Endothelial cell of umbilical vein (primary cell): Measurements from ENCODE around the gene LAMA5. TPM values are rescaled to one million over a fixed set of nuclear protein-coding genes. Genes with fewer than 3 reads are reported as not detected.
A peak's percentile ranks its signal among the peaks of the same experiment; 100 is the strongest.

Source experiments
- BruUV-seq: library from RNA; stranded (reverse); fragments of 400-500 nt; replicated peaks from 2 replicates; lab custom pipeline; 2021; lab: Mats Ljungman, UMichigan
- CTCF ChIA-PET: fragments of 300-600, 350-600 bp; sonication (Branson Sonifier 250); formaldehyde crosslinking; loops from one replicate; lab custom pipeline; 2021; ENCODE audit warnings: antibody characterized with exemption, inconsistent platforms; lab: Charles Lee
- POLR2A ChIA-PET: fragments of 300-600, 350-600 bp; sonication (Branson Sonifier 250); formaldehyde crosslinking; loops from one replicate; lab custom pipeline; 2021; ENCODE audit warnings: antibody characterized with exemption, inconsistent platforms; lab: Charles Lee
- DNase-seq: peaks from one replicate; pipeline ENCODE4 v3.0.0-alpha.2; 2011; ENCODE audit warnings: low read depth, low spot score
- FAIRE-seq: peaks from 2 replicates; lab custom pipeline; 2011; peaks lifted over from hg19 to GRCh38; lab: Jason Lieb, UNC
- H2AFZ ChIP-seq: 2 replicates; pipeline ENCODE4 v1.6.0; 2012; ENCODE audit warnings: low read depth, low read length, control low read depth, inconsistent platforms
- H3K27ac ChIP-seq: 2 replicates; pipeline ENCODE4 v1.5.1; 2011; ENCODE audit warnings: low read depth, mild to moderate bottlenecking, control low read depth, low read length, moderate library complexity; ENCODE audit not compliant: insufficient read depth
- H3K27me3 ChIP-seq, 2 experiments: 2 replicates each; pipeline versions ENCODE4 v1.6.0 to v1.6.1; 2011; ENCODE audit warnings: low read length in 2 of 2, mixed read lengths in 1 of 2; ENCODE audit not compliant: control insufficient read depth in 2 of 2, insufficient read depth in 2 of 2
- H3K36me3 ChIP-seq, 2 experiments: 2 replicates in 1 of 2; 3 replicates in 1 of 2; pipeline ENCODE4 v1.5.1; 2011; ENCODE audit warnings: low read length in 2 of 2, mild to moderate bottlenecking in 1 of 2, moderate library complexity in 1 of 2; ENCODE audit not compliant: control insufficient read depth in 2 of 2, insufficient read depth in 2 of 2; ENCODE audit errors: extremely low read depth in 1 of 2
- H3K4me1 ChIP-seq: 3 replicates; pipeline ENCODE4 v1.5.1; 2011; ENCODE audit warnings: mild to moderate bottlenecking, low read length; ENCODE audit not compliant: control insufficient read depth, insufficient read depth; ENCODE audit errors: extremely low read depth
- H3K4me2 ChIP-seq: 2 replicates; pipeline ENCODE4 v1.6.1; 2011; ENCODE audit warnings: low read length, control low read depth, mixed read lengths; ENCODE audit not compliant: insufficient read depth
- H3K4me3 ChIP-seq, 3 experiments: fragments of 200-600 bp in 1 of 3; sonication (generic), shearing (Covaris generic) in 1 of 3; replicated peaks in 1 of 3; 2 replicates each; pipeline ENCODE4 v1.5.1; 2011 to 2016; ENCODE audit warnings: control low read depth in 3 of 3, low read length in 3 of 3, mild to moderate bottlenecking in 2 of 3, inconsistent platforms in 1 of 3, low read depth in 1 of 3, moderate library complexity in 1 of 3; ENCODE audit not compliant: insufficient read depth in 1 of 3
- H3K79me2 ChIP-seq: 2 replicates; pipeline ENCODE4 v1.6.0; 2012; ENCODE audit warnings: low read length, inconsistent platforms; ENCODE audit not compliant: control insufficient read depth, insufficient read depth
- H3K9ac ChIP-seq: replicated peaks from 2 replicates; pipeline ENCODE3; 2011; ENCODE audit warnings: low read length, control low read depth; ENCODE audit not compliant: insufficient read depth; ENCODE audit errors: extremely low read depth
- H3K9me1 ChIP-seq: replicated peaks from 3 replicates; pipeline ENCODE4 v1.6.0; 2011; ENCODE audit warnings: mild to moderate bottlenecking, low read length; ENCODE audit not compliant: control insufficient read depth, insufficient read depth; ENCODE audit errors: extremely low read depth
- H3K9me3 ChIP-seq: replicated peaks from 2 replicates; pipeline ENCODE4 v1.5.1; 2012; ENCODE audit warnings: low read length, inconsistent platforms; ENCODE audit not compliant: control insufficient read depth, insufficient read depth
- H4K20me1 ChIP-seq: replicated peaks from 2 replicates; pipeline ENCODE3; 2011; ENCODE audit warnings: mild to moderate bottlenecking, low read length; ENCODE audit not compliant: control insufficient read depth, insufficient read depth; ENCODE audit errors: extremely low read depth
- EZH2 ChIP-seq: IDR thresholded peaks from 2 replicates; pipeline ENCODE4 v1.6.1; 2012; ENCODE audit warnings: borderline replicate concordance, low read depth, mild to moderate bottlenecking, moderate library complexity, low read length, inconsistent platforms; ENCODE audit not compliant: severe bottlenecking
- FOS ChIP-seq: IDR thresholded peaks from 2 replicates; pipeline ENCODE4 v1.6.1; 2011; ENCODE audit warnings: mild to moderate bottlenecking, low read length, moderate library complexity, borderline replicate concordance; ENCODE audit not compliant: insufficient read depth
- POLR2A ChIP-seq: IDR thresholded peaks from 2 replicates; pipeline ENCODE4 v1.6.1; 2012; ENCODE audit warnings: low read depth, mild to moderate bottlenecking, control low read depth, low read length
- dilution Hi-C: fragments of 300-500 bp; cut with MboI; formaldehyde crosslinking; loops from one replicate; pipeline ENCODE4 v1.15.0; 2019; ENCODE audit warnings: low sequenced_read_pairs; ENCODE audit not compliant: extremely low pct_ligation_motif_present
- intact Hi-C: fragments of 100-400 bp; cut with micrococcal nuclease; formaldehyde crosslinking; loops from one replicate; pipeline ENCODE4 v1.10.0; 2022
- polyA plus RNA-seq, 4 experiments: library from polyadenylated mRNA; depleted of rRNA in 3 of 4; stranded (reverse) in 3 of 4; unstranded in 1 of 4; fragments of >200 nt; gene quantifications; 2 replicates each; pipeline versions ENCODE4 v1.2.1 to v1.2.3, GENCODE V29; 2011 to 2012; ENCODE audit warnings: missing spikeins in 1 of 4
- total RNA-seq: library from RNA; stranded (reverse); gene quantifications from 2 replicates; pipeline ENCODE4 v1.2.3, GENCODE V29; 2021
- TF ChIP-seq, protein P1 (sequence below), 2 donors: IDR thresholded peaks; 1 replicate in 1 of 2; 2 replicates in 1 of 2; pipeline ENCODE4 v1.5.1; 2011; ENCODE audit warnings: low read length in 2 of 2, mild to moderate bottlenecking in 2 of 2, moderate library complexity in 2 of 2, control low read depth in 1 of 2, inconsistent platforms in 1 of 2, low read depth in 1 of 2; ENCODE audit not compliant: insufficient read depth in 1 of 2; ENCODE audit errors: extremely low read depth in 1 of 2

Gene LAMA5
- total and polyA plus RNA-seq, 2 donors (not counting 3 experiments of a cell fraction or from before 2014, with no cell fraction given): 24.0 to 145 TPM

- Histone ChIP-seq H2AFZ (no peak overlapping the region), H4K20me1 (no peaks in the 10 kb centered on the region), H3K27me3 (no peaks in the 10 kb centered on the region), H3K9ac (peak overlapping the region; percentile 77), H3K79me2 (peaks cover 41% of the 10 kb centered on the region), H3K36me3 (peaks cover 19 to 34% of the 10 kb centered on the region in 2 experiments), H3K27ac (peak overlapping the region; percentile 61), H3K4me1 (peaks cover 21% of the 10 kb centered on the region), H3K4me2 (peak overlapping the region; percentile 78), H3K9me3 (no peaks in the 10 kb centered on the region), H3K9me1 (no peaks in the 10 kb centered on the region), H3K4me3 (peak overlapping the region; percentile 5 to 95 (median 50))
- DNase-seq: peak; percentile 36
- ChIA-PET CTCF (interaction anchor here (2.0 to 8.1 kb wide), 3 partner anchors 61 to 79 kb away, joined by 14 to 113 read pairs (median 33); no protein-coding TSS in a partner anchor), POLR2A (no interaction called here)
- TF ChIP-seq, protein P1, sequence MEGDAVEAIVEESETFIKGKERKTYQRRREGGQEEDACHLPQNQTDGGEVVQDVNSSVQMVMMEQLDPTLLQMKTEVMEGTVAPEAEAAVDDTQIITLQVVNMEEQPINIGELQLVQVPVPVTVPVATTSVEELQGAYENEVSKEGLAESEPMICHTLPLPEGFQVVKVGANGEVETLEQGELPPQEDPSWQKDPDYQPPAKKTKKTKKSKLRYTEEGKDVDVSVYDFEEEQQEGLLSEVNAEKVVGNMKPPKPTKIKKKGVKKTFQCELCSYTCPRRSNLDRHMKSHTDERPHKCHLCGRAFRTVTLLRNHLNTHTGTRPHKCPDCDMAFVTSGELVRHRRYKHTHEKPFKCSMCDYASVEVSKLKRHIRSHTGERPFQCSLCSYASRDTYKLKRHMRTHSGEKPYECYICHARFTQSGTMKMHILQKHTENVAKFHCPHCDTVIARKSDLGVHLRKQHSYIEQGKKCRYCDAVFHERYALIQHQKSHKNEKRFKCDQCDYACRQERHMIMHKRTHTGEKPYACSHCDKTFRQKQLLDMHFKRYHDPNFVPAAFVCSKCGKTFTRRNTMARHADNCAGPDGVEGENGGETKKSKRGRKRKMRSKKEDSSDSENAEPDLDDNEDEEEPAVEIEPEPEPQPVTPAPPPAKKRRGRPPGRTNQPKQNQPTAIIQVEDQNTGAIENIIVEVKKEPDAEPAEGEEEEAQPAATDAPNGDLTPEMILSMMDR (IDR thresholded peaks at IDR 0.05; ENCODE audit: extremely low read depth in 1 of 2, insufficient read depth in 1 of 2, low read depth in 1 of 2, low read length in 2 of 2): no peak
- peak; percentile 77 for TF ChIP-seq POLR2A
- dilution Hi-C loops (no loop called here), intact Hi-C loops (loop anchor here (2.0 to 10.0 kb wide), 3 partner anchors 293 to 491 kb away; partner anchors contain the start of gene MRGBP)
- FAIRE-seq: no peak
- BruUV-seq: TSS peak; percentile 16
These were observed 63.5 kb downstream of the LAMA5 start for GRCh38 chr20:62303340-62304226.

- FAIRE-seq: no peak
- H3K4me1 ChIP-seq: peaks cover 21% of the 10 kb centered on the region
- intact Hi-C loops (loop anchor here (2.0 to 10.0 kb wide), 3 partner anchors 292 to 492 kb away; partner anchors contain the start of gene MRGBP), dilution Hi-C loops (no loop called here)
- no peaks in the 10 kb centered on the region for H3K27me3 ChIP-seq
- H3K9ac ChIP-seq: peak overlapping the region; percentile 77
- no peak for DNase-seq
- no peak for TF ChIP-seq EZH2
- no peak for TF ChIP-seq FOS
- ChIA-PET CTCF (interaction anchor here (1.3 to 8.1 kb wide), 4 partner anchors 61 to 80 kb away, joined by 11 to 113 read pairs (median 24); partner anchors contain the start of gene LAMA5), POLR2A (no interaction called here)
- H3K9me3 ChIP-seq: no peaks in the 10 kb centered on the region
- H3K27ac ChIP-seq: peak overlapping the region; percentile 61
- no peak overlapping the region for H2AFZ ChIP-seq
- H3K36me3 ChIP-seq: peaks cover 18 to 29% of the 10 kb centered on the region in 2 experiments
- H3K4me3 ChIP-seq: peak overlapping the region; percentile 5 to 95 (median 50)
- no peak overlapping the region for H3K4me2 ChIP-seq
- no peaks in the 10 kb centered on the region for H4K20me1 ChIP-seq
- H3K79me2 ChIP-seq: peaks cover 41% of the 10 kb centered on the region
- no TSS peak for BruUV-seq
- no peaks in the 10 kb centered on the region for H3K9me1 ChIP-seq
These were observed 64.1 kb downstream of the LAMA5 start for GRCh38 chr20:62303062-62303339.
